Aorta (tissue), 5 donors: ENCODE measurements around the gene DAD1. TPM values are rescaled to one million over a fixed set of nuclear protein-coding genes. Genes with fewer than 3 reads are reported as not detected.
"Not testable (repeated sequence)": the region's sequence is repeated elsewhere in the genome, so short reads cannot be mapped to it uniquely, and the experiment has no call there.

Experiments used
- ATAC-seq: fragments of 200-7000 bp; cut with Tn5 transposase; one replicate; pipeline ENCODE4 v1.9.1; 2022; ENCODE audit warnings: moderate library complexity; ENCODE audit not compliant: low FRiP score
- DNase-seq, 2 donors: peaks; one replicate each; pipeline ENCODE4 v3.0.0-alpha.2; 2020
- H3K27ac ChIP-seq, 2 donors: one replicate each; pipeline ENCODE4 v1.5.1; 2013; ENCODE audit warnings: low read length in 2 of 2, mild to moderate bottlenecking in 2 of 2, moderate library complexity in 2 of 2, control low read depth in 1 of 2, inconsistent platforms in 1 of 2, low read depth in 1 of 2
- H3K27me3 ChIP-seq, 2 donors: one replicate each; pipeline ENCODE4 v1.6.1; 2013; ENCODE audit warnings: control low read depth in 1 of 2, low read length in 1 of 2, mild to moderate bottlenecking in 1 of 2, moderate library complexity in 1 of 2; ENCODE audit not compliant: insufficient read depth in 2 of 2, control insufficient read depth in 1 of 2
- H3K36me3 ChIP-seq, 2 donors: one replicate each; pipeline ENCODE4 v1.6.1; 2013; ENCODE audit warnings: control low read depth in 1 of 2, low read length in 1 of 2, mild to moderate bottlenecking in 1 of 2; ENCODE audit not compliant: insufficient read depth in 2 of 2, control insufficient read depth in 1 of 2
- H3K4me1 ChIP-seq, 2 donors: one replicate each; pipeline ENCODE4 v1.6.1; 2013; ENCODE audit warnings: low read length in 2 of 2, control low read depth in 1 of 2, mild to moderate bottlenecking in 1 of 2, moderate library complexity in 1 of 2; ENCODE audit not compliant: insufficient read depth in 2 of 2, control insufficient read depth in 1 of 2
- H3K4me3 ChIP-seq, 2 donors: one replicate each; pipeline ENCODE4 v1.5.1; 2013; ENCODE audit warnings: low read length in 2 of 2, control low read depth in 1 of 2, mild to moderate bottlenecking in 1 of 2
- H3K9me3 ChIP-seq: one replicate; pipeline ENCODE4 v1.6.1; 2013; ENCODE audit warnings: mild to moderate bottlenecking, low read length; ENCODE audit not compliant: control insufficient read depth
- WGBS, 2 donors: extraction: QIAGEN DNeasy Blood & Tissue Kit; methylation state at CpG; one replicate each; pipeline ENCODE4 v1.1.7; 2013; 5-methylcytosine and 5-hydroxymethylcytosine counted together
- intact Hi-C, 2 donors: fragments of 100-400 bp; cut with DNase I; formaldehyde crosslinking; loops; one replicate each; pipeline versions ENCODE4 v1.14.2 to v1.15.0; 2022
- polyA plus RNA-seq, 2 donors: library from polyadenylated mRNA; stranded (reverse); fragments of 200-250 nt; gene quantifications; one replicate each; pipeline ENCODE4 v1.2.3, GENCODE V29; 2013
- total RNA-seq, 2 donors: library from RNA; stranded (reverse); fragmentation: NEBNext Ultra II Directional; extraction: Animal tissue kit (Norgen Biotek cat#: 25700); gene quantifications; one replicate each; pipeline ENCODE4 v1.2.1, GENCODE V29; 2021
- donor health status: healthy with polysubstance abuse.
- donor health status: Bipolar disorder and iron deficiency.
- donor health status: DM: no; HTN: no; CAD: no.
- donor health status: DM: no; HTN: no; CAD: no.
- donor health status: DM: yes; HTN: yes; CAD: no.

Gene DAD1
- total and polyA plus RNA-seq, 4 donors, result 143 to 309 (median 195) TPM

- DNase-seq (no peak), ATAC-seq (no peak)
- Histone ChIP-seq H3K36me3 (no peaks in the 10 kb centered on the region), H3K4me3 (no peak overlapping the region), H3K4me1 (no peaks in the 10 kb centered on the region), H3K27ac (no peak overlapping the region), H3K27me3 (no peaks in the 10 kb centered on the region), H3K9me3 (no peaks in the 10 kb centered on the region)
- WGBS, 2 donors, result 87 to 92% methylated on average over 15 of the region's 15 CpGs
- intact Hi-C loops, result loop anchor here (5.0 to 10.0 kb wide), 7 partner anchors 162 to 500 kb away; partner anchors contain the start of genes AJUBA (in 2 of the 2) and CDH24 (in 1 of the 2)
These were observed 34.3 kb downstream of the DAD1 start for GRCh38 chr14:22554498-22555383.

- H3K27me3 ChIP-seq, H3K4me1 ChIP-seq, H3K36me3 ChIP-seq, DNase-seq, H3K9me3 ChIP-seq, H3K27ac ChIP-seq, ATAC-seq, H3K4me3 ChIP-seq: not testable (repeated sequence)
- intact Hi-C loops, result loop anchor here (5.0 to 10.0 kb wide), 3 partner anchors 162 to 501 kb away; partner anchors contain the start of genes AJUBA (in 1 of the 2) and CDH24 (in 1 of the 2)
- 85 to 88% methylated on average over 8 to 13 of the region's 14 CpGs for whole genome bisulfite sequencing, 2 donors
These were observed 35.0 kb downstream of the DAD1 start for GRCh38 chr14:22553861-22554497.

- DNase-seq (no peak), ATAC-seq (no peak)
- no peak overlapping the region for H3K27ac ChIP-seq
- no peaks in the 10 kb centered on the region for H3K27me3 ChIP-seq
- H3K4me3 ChIP-seq, result no peak overlapping the region
- H3K9me3 ChIP-seq, result no peaks in the 10 kb centered on the region
- intact Hi-C loops, result loop anchor here (5.0 to 10.0 kb wide), 3 partner anchors 161 to 501 kb away; partner anchors contain the start of genes AJUBA (in 1 of the 2) and CDH24 (in 1 of the 2)
- no peaks in the 10 kb centered on the region for H3K36me3 ChIP-seq
- 89 to 95% methylated on average over 5 of the region's 5 CpGs for WGBS, 2 donors
- H3K4me1 ChIP-seq, result no peaks in the 10 kb centered on the region
These were observed 35.6 kb downstream of the DAD1 start for GRCh38 chr14:22553445-22553844.

GRCh38 chr14:22552827-22553076 is 36.3 kb downstream of the DAD1 start:
- ATAC-seq (no peak), DNase-seq (no peak)
- WGBS, 2 donors, result 95 to 96% methylated on average over 2 of the region's 2 CpGs
- Histone ChIP-seq H3K27me3 (no peaks in the 10 kb centered on the region), H3K36me3 (no peaks in the 10 kb centered on the region), H3K9me3 (no peaks in the 10 kb centered on the region), H3K4me1 (no peaks in the 10 kb centered on the region), H3K4me3 (no peak overlapping the region), H3K27ac (no peak overlapping the region)
- intact Hi-C loops, result loop anchor here (5.0 to 10.0 kb wide), 3 partner anchors 160 to 502 kb away; partner anchors contain the start of genes AJUBA (in 1 of the 2) and CDH24 (in 1 of the 2)

- Histone ChIP-seq H3K27ac (no peak overlapping the region), H3K9me3 (no peaks in the 10 kb centered on the region), H3K27me3 (no peaks in the 10 kb centered on the region), H3K36me3 (no peaks in the 10 kb centered on the region), H3K4me3 (no peak overlapping the region), H3K4me1 (no peaks in the 10 kb centered on the region)
- ATAC-seq (no peak), DNase-seq (no peak)
- WGBS, 2 donors, result 76 to 84% methylated on average over 13 of the region's 13 CpGs
- intact Hi-C loops, result loop anchor here (5.0 to 10.0 kb wide), 3 partner anchors 160 to 503 kb away; partner anchors contain the start of genes AJUBA (in 1 of the 2) and CDH24 (in 1 of the 2)
These were observed 36.8 kb downstream of the DAD1 start for GRCh38 chr14:22552001-22552826.

- intact Hi-C loops, result loop anchor here (5.0 to 10.0 kb wide), 3 partner anchors 159 to 503 kb away; partner anchors contain the start of genes AJUBA (in 1 of the 2) and CDH24 (in 1 of the 2)
- H3K9me3 ChIP-seq, result no peaks in the 10 kb centered on the region
- no peaks in the 10 kb centered on the region for H3K36me3 ChIP-seq
- WGBS, 2 donors, result 29 to 32% methylated on average over 5 of the region's 5 CpGs
- DNase-seq (no peak), ATAC-seq (no peak)
- H3K4me3 ChIP-seq, result no peak overlapping the region
- H3K27ac ChIP-seq, result no peak overlapping the region
- H3K4me1 ChIP-seq, result no peaks in the 10 kb centered on the region
- H3K27me3 ChIP-seq, result no peaks in the 10 kb centered on the region
These were observed 37.4 kb downstream of the DAD1 start for GRCh38 chr14:22551605-22551997.

GRCh38 chr14:22549981-22550673 is 38.9 kb downstream of the DAD1 start:
- H3K27ac ChIP-seq, result no peak overlapping the region
- no peaks in the 10 kb centered on the region for H3K36me3 ChIP-seq
- no peak for ATAC-seq
- H3K27me3 ChIP-seq, result no peaks in the 10 kb centered on the region
- intact Hi-C loops, result loop anchor here (5.0 to 10.0 kb wide), 3 partner anchors 158 to 505 kb away; partner anchors contain the start of genes AJUBA (in 1 of the 2) and CDH24 (in 1 of the 2)
- H3K4me3 ChIP-seq, result no peak overlapping the region
- no peaks in the 10 kb centered on the region for H3K4me1 ChIP-seq
- DNase-seq, result no peak
- 84 to 85% methylated on average over 11 of the region's 11 CpGs for WGBS, 2 donors
- no peaks in the 10 kb centered on the region for H3K9me3 ChIP-seq
